SK-N-MC (cell line): ENCODE results near the gene C2CD4A.

Experiments used
- EZH2 ChIP-seq: fragments of 200-600 bp; sonication (generic); IDR thresholded peaks from one replicate; pipeline ENCODE4 v1.6.1; 2017; ENCODE audit warnings: antibody characterized with exemption
- FOXP2 ChIP-seq: optimal IDR thresholded peaks from 2 replicates; pipeline ENCODE3; 2011; ENCODE audit warnings: mild to moderate bottlenecking, moderate library complexity; ENCODE audit not compliant: insufficient read depth; ENCODE audit errors: extremely low read length, control extremely low read depth
- POLR2AphosphoS5 ChIP-seq: IDR thresholded peaks from 2 replicates; pipeline ENCODE4 v1.6.1; 2012; ENCODE audit warnings: mild to moderate bottlenecking, low read depth, low read length, borderline replicate concordance

DNA sequence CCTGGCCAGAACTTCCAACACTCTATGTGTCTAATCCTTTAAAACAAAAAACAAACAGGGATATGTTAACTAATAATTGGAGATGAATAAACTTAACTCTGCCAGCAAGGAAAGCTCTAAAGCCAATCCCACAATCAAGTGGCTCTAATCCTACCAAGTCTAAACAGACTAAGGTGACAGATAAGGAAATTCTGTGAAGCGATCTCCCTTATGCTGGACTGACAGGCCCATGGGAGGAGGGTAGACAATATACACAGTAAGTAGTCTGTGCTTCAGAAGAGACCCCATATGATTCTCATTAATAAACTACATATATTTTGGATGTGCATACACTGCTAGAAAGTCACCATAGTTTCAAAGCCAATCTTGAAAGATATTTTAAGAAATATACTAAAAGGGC, 16.7 kb upstream of the C2CD4A start:
- TF ChIP-seq EZH2 (no peak), POLR2AphosphoS5 (no peak), FOXP2 (no peak)
